Neural cell (in vitro differentiated cells): ENCODE results near the gene TTC39A.

ENCODE experiments used
- POLR2AphosphoS5 ChIP-seq: IDR thresholded peaks from 2 replicates; pipeline ENCODE4 v1.6.1; 2012
- RAD21 ChIP-seq: fragments of 450-650 bp; conservative IDR thresholded peaks from 2 replicates; pipeline ENCODE4 v1.6.1; 2014; ENCODE audit warnings: antibody characterized with exemption, mild to moderate bottlenecking, moderate library complexity
- TF ChIP-seq, protein P1 (sequence below): fragments of 450-650 bp; IDR thresholded peaks from 2 replicates; pipeline ENCODE4 v1.5.1; 2014; ENCODE audit warnings: antibody characterized with exemption, mild to moderate bottlenecking, moderate library complexity; ENCODE audit not compliant: poor library complexity, severe bottlenecking

- TF ChIP-seq, protein P1, sequence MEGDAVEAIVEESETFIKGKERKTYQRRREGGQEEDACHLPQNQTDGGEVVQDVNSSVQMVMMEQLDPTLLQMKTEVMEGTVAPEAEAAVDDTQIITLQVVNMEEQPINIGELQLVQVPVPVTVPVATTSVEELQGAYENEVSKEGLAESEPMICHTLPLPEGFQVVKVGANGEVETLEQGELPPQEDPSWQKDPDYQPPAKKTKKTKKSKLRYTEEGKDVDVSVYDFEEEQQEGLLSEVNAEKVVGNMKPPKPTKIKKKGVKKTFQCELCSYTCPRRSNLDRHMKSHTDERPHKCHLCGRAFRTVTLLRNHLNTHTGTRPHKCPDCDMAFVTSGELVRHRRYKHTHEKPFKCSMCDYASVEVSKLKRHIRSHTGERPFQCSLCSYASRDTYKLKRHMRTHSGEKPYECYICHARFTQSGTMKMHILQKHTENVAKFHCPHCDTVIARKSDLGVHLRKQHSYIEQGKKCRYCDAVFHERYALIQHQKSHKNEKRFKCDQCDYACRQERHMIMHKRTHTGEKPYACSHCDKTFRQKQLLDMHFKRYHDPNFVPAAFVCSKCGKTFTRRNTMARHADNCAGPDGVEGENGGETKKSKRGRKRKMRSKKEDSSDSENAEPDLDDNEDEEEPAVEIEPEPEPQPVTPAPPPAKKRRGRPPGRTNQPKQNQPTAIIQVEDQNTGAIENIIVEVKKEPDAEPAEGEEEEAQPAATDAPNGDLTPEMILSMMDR: no peak
- no peak for TF ChIP-seq RAD21
- no peak for TF ChIP-seq POLR2AphosphoS5
Observed at GRCh38 chr1:51290489-51290847, 39.9 kb downstream of the TTC39A start.
